Measurements from ENCODE around the gene KRT10. TPM values are rescaled to one million over a fixed set of nuclear protein-coding genes. Genes with fewer than 3 reads are reported as not detected.

Gene KRT10
- total RNA-seq, 1 donor from 2014 or later = 50.6 TPM

- Histone ChIP-seq H4K20me1 (ENCODE audit: insufficient read depth, low read length) (no peaks in the 10 kb centered on the region), H3K9me3 (ENCODE audit: insufficient read depth, low read depth, low read length) (no peaks in the 10 kb centered on the region), H3K4me2 (ENCODE audit: low read length) (no peak overlapping the region), H3K4me3 (ENCODE audit: insufficient read depth, low read depth, low read length) (no peak overlapping the region), H3K79me2 (ENCODE audit: insufficient read depth, low read length) (no peaks in the 10 kb centered on the region), H3K36me3 (ENCODE audit: insufficient read depth, low read length) (no peaks in the 10 kb centered on the region), H3K4me1 (ENCODE audit: insufficient read depth, low read length) (no peaks in the 10 kb centered on the region), H3K9ac (ENCODE audit: low read length) (no peak overlapping the region), H2AFZ (ENCODE audit: low read depth, low read length) (no peak overlapping the region), H3K27ac (ENCODE audit: low read depth, low read length) (no peak overlapping the region), H3K27me3 (ENCODE audit: insufficient read depth, low read length) (peaks cover 23% of the 10 kb centered on the region)
- no peak for FAIRE-seq
- TF ChIP-seq EZH2 (IDR thresholded peaks at IDR 0.05; ENCODE audit: insufficient read depth, low read length) = no peak
- no peak for TF ChIP-seq CTCF (IDR thresholded peaks at IDR 0.05; ENCODE audit: insufficient read depth, low read depth, low read length)
- H3K27me3 Mint-ChIP-seq (ENCODE audit: low read depth, unreplicated experiment) = peaks cover 21% of the 10 kb centered on the region
- H3K9me3 Mint-ChIP-seq (ENCODE audit: unreplicated experiment) = no peaks in the 10 kb centered on the region
- DNase-seq (ENCODE audit: low read depth) = no peak
- no peak overlapping the region for H3K4me3 Mint-ChIP-seq (ENCODE audit: unreplicated experiment)
- no peaks in the 10 kb centered on the region for H3K36me3 Mint-ChIP-seq (ENCODE audit: low read depth, unreplicated experiment)
- H3K27ac Mint-ChIP-seq (ENCODE audit: unreplicated experiment) = no peak overlapping the region
- no peaks in the 10 kb centered on the region for H3K4me1 Mint-ChIP-seq (ENCODE audit: low read depth, unreplicated experiment)
Measured at GRCh38 chr17:40793832-40794231, 28.6 kb downstream of the KRT10 start.

- Histone ChIP-seq H4K20me1 (ENCODE audit: insufficient read depth, low read length) (no peaks in the 10 kb centered on the region), H3K9me3 (ENCODE audit: insufficient read depth, low read depth, low read length) (no peaks in the 10 kb centered on the region), H3K79me2 (ENCODE audit: insufficient read depth, low read length) (no peaks in the 10 kb centered on the region), H3K27ac (ENCODE audit: low read depth, low read length) (no peak overlapping the region), H3K36me3 (ENCODE audit: insufficient read depth, low read length) (no peaks in the 10 kb centered on the region), H3K27me3 (ENCODE audit: insufficient read depth, low read length) (peaks cover 18% of the 10 kb centered on the region), H3K4me1 (ENCODE audit: insufficient read depth, low read length) (no peaks in the 10 kb centered on the region), H3K4me3 (ENCODE audit: insufficient read depth, low read depth, low read length) (no peak overlapping the region), H3K9ac (ENCODE audit: low read length) (no peak overlapping the region), H3K4me2 (ENCODE audit: low read length) (no peak overlapping the region), H2AFZ (ENCODE audit: low read depth, low read length) (no peak overlapping the region)
- Mint-ChIP-seq H3K4me3 (ENCODE audit: unreplicated experiment) (no peak overlapping the region), H3K27ac (ENCODE audit: unreplicated experiment) (no peak overlapping the region), H3K9me3 (ENCODE audit: unreplicated experiment) (no peaks in the 10 kb centered on the region), H3K36me3 (ENCODE audit: low read depth, unreplicated experiment) (no peaks in the 10 kb centered on the region), H3K4me1 (ENCODE audit: low read depth, unreplicated experiment) (no peaks in the 10 kb centered on the region), H3K27me3 (ENCODE audit: low read depth, unreplicated experiment) (peaks cover 21% of the 10 kb centered on the region)
- DNase-seq (ENCODE audit: low read depth) = peak; percentile 24
- FAIRE-seq = peak; percentile 93
- TF ChIP-seq CTCF (IDR thresholded peaks at IDR 0.05; ENCODE audit: insufficient read depth, low read depth, low read length) (peak; percentile 75), EZH2 (IDR thresholded peaks at IDR 0.05; ENCODE audit: insufficient read depth, low read length) (no peak)
Measured at GRCh38 chr17:40791787-40792436, 30.5 kb downstream of the KRT10 start.

- Histone ChIP-seq H3K27me3 (ENCODE audit: insufficient read depth, low read length) (peaks cover 17% of the 10 kb centered on the region), H3K9me3 (ENCODE audit: insufficient read depth, low read depth, low read length) (no peaks in the 10 kb centered on the region), H3K9ac (ENCODE audit: low read length) (no peak overlapping the region), H3K79me2 (ENCODE audit: insufficient read depth, low read length) (no peaks in the 10 kb centered on the region), H2AFZ (ENCODE audit: low read depth, low read length) (no peak overlapping the region), H4K20me1 (ENCODE audit: insufficient read depth, low read length) (no peaks in the 10 kb centered on the region), H3K4me1 (ENCODE audit: insufficient read depth, low read length) (no peaks in the 10 kb centered on the region), H3K36me3 (ENCODE audit: insufficient read depth, low read length) (no peaks in the 10 kb centered on the region), H3K4me2 (ENCODE audit: low read length) (no peak overlapping the region), H3K27ac (ENCODE audit: low read depth, low read length) (no peak overlapping the region), H3K4me3 (ENCODE audit: insufficient read depth, low read depth, low read length) (no peak overlapping the region)
- no peaks in the 10 kb centered on the region for H3K9me3 Mint-ChIP-seq (ENCODE audit: unreplicated experiment)
- no peak overlapping the region for H3K27ac Mint-ChIP-seq (ENCODE audit: unreplicated experiment)
- peaks cover 17% of the 10 kb centered on the region for H3K27me3 Mint-ChIP-seq (ENCODE audit: low read depth, unreplicated experiment)
- TF ChIP-seq CTCF (IDR thresholded peaks at IDR 0.05; ENCODE audit: insufficient read depth, low read depth, low read length) (no peak), EZH2 (IDR thresholded peaks at IDR 0.05; ENCODE audit: insufficient read depth, low read length) (no peak)
- FAIRE-seq (no peak), DNase-seq (ENCODE audit: low read depth) (no peak)
- H3K4me1 Mint-ChIP-seq (ENCODE audit: low read depth, unreplicated experiment) = no peaks in the 10 kb centered on the region
- no peak overlapping the region for H3K4me3 Mint-ChIP-seq (ENCODE audit: unreplicated experiment)
- no peaks in the 10 kb centered on the region for H3K36me3 Mint-ChIP-seq (ENCODE audit: low read depth, unreplicated experiment)
Measured at GRCh38 chr17:40791111-40791510, 31.3 kb downstream of the KRT10 start.
